Activated T-cell treated with anti-CD3 and anti-CD28 coated beads, Interleukin-2, amount 50 U/mL, for 48 hours (primary cell): ENCODE results near the gene NXPH1.

ENCODE experiments used
- DNase-seq, 2 experiments: peaks; one replicate each; pipeline ENCODE4 v3.0.0-alpha.2; 2020

NXPH1 gene

GRCh38 chr7:8605221-8605620 is 171.8 kb downstream of the NXPH1 start:
- DNase-seq = no peak

DNA sequence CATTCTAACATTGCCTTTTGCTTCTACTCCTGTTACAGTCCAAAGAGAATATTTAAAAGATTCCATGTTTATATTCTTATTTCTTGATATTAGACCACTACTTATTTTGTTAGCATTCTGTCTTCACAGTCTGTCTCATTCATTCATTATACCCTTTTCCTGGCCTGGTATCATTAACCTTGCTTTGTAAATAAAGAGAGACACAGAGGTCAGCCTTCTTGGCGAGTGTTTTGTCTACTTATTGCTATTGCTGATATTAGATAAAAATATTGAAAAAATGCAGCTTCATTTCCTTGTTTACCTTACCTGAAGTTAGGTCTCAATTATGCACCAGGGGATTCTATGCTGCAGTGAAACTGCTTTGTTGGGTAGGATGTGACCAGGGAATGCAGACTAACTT is 179.2 kb downstream of the NXPH1 start:
- no peak for DNase-seq

DNA sequence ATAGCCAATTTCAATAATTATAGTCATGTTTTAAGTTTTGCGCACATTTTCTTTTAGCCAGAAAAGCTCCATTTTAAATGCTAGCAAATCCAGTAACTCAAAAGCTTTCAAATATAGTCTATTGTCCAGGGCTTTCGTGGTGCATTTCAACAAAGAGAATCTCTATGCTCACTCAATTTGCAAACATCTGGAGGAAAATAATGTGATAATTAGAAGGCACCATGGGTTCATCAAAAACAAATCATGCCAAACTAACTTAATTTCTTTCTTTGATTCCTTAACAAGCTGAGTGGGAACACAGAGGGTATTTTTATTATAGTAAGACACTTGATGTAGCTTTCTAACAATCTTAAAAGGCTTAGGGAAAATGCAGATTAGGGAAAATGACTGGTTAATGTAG is 179.8 kb downstream of the NXPH1 start:
- no peak for DNase-seq

- no peak for DNase-seq
Observed at GRCh38 chr7:8615019-8615418, 181.6 kb downstream of the NXPH1 start.

- no peak for DNase-seq
Observed at GRCh38 chr7:8618441-8619070, 185.1 kb downstream of the NXPH1 start.

DNA sequence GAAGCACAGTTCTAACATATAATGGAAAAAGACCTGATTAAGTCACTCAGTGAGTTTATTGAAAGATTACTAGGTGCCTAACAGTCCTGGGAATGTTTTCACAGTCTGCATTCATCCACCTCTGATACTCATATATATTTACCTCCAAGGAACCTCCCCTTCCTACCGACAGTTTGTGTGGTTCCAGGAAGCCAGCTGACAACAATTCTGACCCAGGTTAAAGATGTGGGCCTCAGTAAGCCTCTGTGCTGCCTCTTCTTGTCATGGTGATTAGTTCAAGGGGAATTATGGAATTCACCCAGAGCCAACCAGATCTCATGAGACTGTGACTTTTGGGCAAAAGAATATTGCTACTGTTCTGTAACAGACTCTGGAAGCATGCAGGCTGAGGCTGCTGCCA is 186.8 kb downstream of the NXPH1 start:
- no peak for DNase-seq

DNA sequence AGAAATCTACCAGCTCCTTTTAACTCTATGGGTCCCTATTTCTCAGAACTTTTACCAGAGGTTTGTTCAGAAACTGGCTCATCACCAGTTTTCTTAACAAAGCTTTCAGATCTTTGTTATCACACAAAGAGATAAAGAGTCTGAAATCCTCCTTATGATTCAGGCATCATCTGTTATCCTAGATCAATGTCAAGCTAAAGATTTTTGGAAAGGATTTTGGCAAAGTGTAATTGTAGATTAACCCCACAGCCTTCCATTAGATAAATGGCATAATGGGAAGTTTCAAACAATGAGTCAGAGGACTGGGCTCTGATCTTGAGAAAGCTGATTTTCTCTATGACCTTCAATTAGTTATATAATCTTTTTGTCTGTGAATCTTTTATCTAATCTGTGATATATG is 192.2 kb downstream of the NXPH1 start:
- no peak for DNase-seq

DNA sequence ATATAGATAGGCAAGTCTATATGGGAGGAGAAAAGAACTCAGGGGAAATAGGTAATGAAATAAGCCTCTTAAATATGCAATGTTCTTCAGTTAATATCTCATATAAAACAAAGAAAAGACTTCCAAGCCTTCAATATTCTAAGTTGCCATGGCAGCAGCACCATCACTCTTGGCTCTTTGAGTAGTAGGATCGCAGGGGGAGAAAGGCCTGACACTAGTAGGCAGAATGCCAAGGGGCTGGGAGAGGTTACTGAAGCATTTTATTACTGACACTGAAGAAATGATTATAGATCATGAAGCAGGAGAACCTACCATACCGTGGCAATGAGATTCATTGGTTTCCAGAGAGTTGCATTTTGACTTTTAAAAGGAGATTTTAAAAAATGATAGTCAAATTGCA is 193.9 kb downstream of the NXPH1 start:
- no peak for DNase-seq

GRCh38 chr7:8628656-8629055 is 195.2 kb downstream of the NXPH1 start:
- no peak for DNase-seq

- DNase-seq = no peak
Observed at GRCh38 chr7:8629504-8629903, 196.1 kb downstream of the NXPH1 start.

- no peak for DNase-seq
Observed at GRCh38 chr7:8637322-8637721, 203.9 kb downstream of the NXPH1 start.

GRCh38 chr7:8638076-8638475 is 204.7 kb downstream of the NXPH1 start:
- DNase-seq = no peak

GRCh38 chr7:8639668-8640067 is 206.3 kb downstream of the NXPH1 start:
- DNase-seq = no peak

- no peak for DNase-seq
Observed at GRCh38 chr7:8640671-8641070, 207.3 kb downstream of the NXPH1 start.

DNA sequence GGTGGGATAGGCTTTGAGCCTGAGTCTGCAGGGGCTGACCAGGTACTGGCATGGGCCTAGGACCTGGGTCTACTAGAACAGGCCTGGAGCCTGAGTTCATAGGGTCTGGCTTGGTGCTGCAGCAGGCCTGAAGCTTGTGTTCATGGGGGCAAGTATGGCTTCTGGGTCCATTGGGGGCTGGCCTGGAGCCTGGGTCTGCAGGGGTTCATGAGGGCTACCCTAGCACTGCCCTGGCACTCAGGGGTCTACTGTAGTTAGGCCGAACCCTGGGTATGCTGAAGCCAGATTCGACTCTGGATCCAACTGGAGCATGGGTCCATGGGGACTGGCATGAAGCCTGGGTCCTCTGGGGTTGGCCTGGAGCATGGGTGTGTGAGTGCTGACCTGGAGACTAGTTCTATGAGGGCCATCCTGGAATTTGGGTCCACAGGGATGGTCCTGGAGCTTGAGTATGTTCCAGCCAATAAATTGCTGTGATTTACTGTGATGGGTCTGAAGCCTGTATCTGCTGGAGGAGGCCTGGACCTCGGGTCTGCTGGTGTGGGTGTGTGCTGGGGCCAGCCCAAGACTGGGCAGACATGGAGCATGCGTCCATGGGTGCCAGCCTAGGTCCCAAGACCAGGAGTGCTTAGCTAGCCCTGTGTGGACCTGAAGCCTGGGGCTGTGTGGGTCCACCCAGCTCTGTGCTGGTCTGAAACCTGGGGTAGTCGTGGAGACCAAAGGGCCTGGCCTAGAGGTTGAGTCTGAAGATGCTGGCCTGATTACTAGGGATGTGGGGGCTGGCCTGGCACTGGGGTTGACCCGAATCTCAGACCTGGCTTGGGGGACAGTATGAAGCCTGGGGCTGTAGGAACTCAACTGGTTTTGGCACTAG is 235.5 kb downstream of the NXPH1 start:
- DNase-seq = no peak

DNA sequence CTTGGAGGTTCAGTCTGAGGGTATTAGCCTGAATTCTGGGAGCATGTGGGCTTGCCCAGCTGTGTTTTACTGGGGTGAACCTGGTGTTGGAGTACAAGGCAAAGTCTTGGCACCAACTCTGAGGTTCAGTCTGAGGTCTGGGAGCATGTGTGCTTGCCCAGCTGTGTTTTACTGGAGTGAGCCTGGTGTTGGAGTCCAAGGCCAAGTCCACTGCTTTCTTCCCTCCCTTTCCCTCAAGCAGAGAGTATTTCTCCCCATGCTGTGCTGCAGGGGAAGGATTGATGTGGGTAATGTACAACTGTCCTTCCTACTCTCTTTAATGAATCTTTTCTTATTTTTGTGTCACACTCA is 236.1 kb downstream of the NXPH1 start:
- no peak for DNase-seq

- no peak for DNase-seq
Observed at GRCh38 chr7:8684426-8684825, 251.0 kb downstream of the NXPH1 start.

DNA sequence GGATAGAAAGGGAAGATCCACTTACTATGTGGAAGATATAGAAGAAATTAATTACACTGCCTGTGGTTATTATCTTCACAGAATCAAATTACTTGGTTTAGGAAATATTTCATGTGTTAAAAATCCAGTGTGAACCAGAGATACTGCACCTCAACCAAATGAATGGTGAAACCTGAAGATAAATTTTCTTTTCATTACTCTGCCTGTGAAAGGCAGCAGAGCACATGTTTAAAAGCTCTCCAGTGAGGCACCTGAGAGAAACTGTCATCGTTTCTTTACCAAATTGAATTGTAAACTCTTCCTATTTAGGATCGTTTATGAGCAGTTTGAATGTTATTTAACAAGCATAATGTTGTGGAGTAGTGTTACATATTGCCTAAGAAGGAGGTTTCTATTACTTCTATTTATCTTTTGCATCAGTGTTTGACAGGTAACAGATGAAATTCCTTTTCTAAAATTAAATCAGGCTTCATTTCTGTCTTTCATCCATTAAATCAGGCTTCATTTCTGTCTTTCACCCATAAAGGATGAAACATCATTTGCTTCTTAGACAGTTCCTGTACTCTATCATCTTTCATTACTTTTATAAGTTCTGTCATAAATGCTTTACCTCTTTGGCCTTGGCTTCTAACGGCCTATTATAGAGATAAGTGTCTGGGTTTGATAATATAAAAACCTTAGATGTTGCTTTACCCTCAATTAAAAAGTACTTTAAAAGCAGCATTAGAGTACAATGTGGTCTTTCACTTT is 266.6 kb downstream of the NXPH1 start:
- no peak for DNase-seq

- no peak for DNase-seq
Observed at GRCh38 chr7:8702807-8703206, 269.4 kb downstream of the NXPH1 start.

DNA sequence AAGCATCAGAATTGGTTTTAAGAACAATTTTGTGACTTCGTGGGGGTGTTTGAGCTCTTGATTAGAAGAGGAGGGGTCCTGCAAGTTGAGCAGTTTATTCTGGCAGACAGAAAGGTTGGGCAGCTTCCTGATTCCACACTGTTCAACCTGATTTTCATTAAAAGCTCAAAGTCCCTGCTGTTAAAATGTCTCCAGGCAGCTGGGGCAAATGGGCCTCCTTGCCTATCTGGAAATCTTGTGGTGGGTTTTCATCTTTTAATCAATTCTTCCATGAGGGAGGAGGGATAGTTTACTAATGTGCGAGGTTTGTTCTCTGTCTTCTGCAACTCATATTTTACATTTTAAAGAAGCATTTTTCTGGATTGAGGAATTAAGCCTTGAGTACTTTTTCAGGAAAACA is 276.7 kb downstream of the NXPH1 start:
- no peak for DNase-seq

DNA sequence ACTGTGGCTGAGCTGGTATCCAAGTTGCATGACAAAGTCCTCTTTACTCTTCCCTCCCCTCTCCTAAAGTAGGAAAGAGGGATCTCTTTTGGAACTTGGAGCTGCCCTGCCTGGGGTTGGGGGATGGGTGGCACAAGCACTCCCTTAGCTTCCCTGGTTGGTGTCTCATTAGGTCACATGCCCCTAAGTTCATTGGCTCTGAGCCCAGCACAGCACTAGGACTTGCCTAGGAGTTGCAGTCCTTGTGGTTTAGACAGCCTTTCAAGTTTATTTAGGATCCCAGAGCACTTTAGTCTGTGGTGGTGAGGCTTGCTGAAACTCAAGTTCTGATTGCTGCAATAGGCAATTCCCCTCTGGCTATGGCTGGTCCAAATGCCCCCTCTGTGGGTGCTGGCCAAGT is 281.4 kb downstream of the NXPH1 start:
- no peak for DNase-seq

- DNase-seq = no peak
Observed at GRCh38 chr7:8719102-8719501, 285.7 kb downstream of the NXPH1 start.

DNA sequence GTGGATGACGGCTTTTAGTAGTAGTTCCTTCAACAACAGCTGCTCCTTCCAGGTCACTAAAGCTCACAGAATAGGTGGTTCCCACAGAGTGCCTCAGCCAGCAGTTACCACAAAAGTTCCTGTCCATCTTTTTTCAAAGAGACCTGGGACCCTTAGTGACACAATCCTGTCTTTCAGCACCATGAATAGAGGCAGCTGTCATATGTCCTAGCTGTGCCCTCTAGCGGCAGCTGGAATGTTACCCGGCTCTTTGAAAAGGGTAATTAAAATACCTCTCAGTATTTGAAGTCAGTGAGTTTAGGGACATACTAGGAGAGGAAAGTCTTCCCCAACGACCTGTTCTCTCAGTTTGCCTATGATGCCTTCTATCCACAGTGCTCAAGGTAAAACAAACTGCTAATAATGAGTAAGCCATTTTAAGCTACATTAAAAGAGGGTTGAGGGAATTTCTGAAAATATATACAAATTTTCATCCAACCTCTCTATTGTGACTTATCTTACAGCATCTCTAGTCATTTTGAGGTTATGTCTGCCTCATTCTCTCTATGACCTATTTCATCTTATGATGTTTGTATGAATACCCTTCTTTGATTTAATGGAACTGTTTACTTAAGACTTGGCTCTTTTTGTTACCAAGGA is 290.8 kb downstream of the NXPH1 start:
- peak; percentile 26 to 28 for DNase-seq
